Astrocyte (in vitro differentiated cells and primary cell): ENCODE data around the gene AMBP. TPM values are rescaled to one million over a fixed set of nuclear protein-coding genes. Genes with fewer than 3 reads are reported as not detected.

Source experiments
- DNase-seq: peaks from one replicate; pipeline ENCODE4 v3.0.0-alpha.2; 2010; ENCODE audit warnings: low read depth
- FAIRE-seq: peaks from 2 replicates; lab custom pipeline; 2011; peaks lifted over from hg19 to GRCh38; lab: Jason Lieb, UNC
- H2AFZ ChIP-seq: 2 replicates; pipeline ENCODE4 v1.6.0; 2012; ENCODE audit warnings: low read depth, low read length, inconsistent platforms
- H3K27ac ChIP-seq: 2 replicates; pipeline ENCODE4 v1.5.1; 2011; ENCODE audit warnings: low read depth, low read length, inconsistent platforms
- H3K27me3 ChIP-seq: 2 replicates; pipeline ENCODE4 v1.6.0; 2011; ENCODE audit warnings: low read length, inconsistent platforms; ENCODE audit not compliant: insufficient read depth
- H3K36me3 ChIP-seq: 2 replicates; pipeline ENCODE4 v1.5.1; 2011; ENCODE audit warnings: low read length, inconsistent platforms; ENCODE audit not compliant: insufficient read depth
- H3K4me1 ChIP-seq: 2 replicates; pipeline ENCODE4 v1.5.1; 2011; ENCODE audit warnings: low read length, inconsistent platforms; ENCODE audit not compliant: insufficient read depth
- H3K4me2 ChIP-seq: 2 replicates; pipeline ENCODE4 v1.6.0; 2012; ENCODE audit warnings: low read length, inconsistent platforms
- H3K4me3 ChIP-seq: 2 replicates; pipeline ENCODE4 v1.5.1; 2011; ENCODE audit warnings: low read depth, mild to moderate bottlenecking, low read length, inconsistent platforms; ENCODE audit not compliant: insufficient read depth
- H3K79me2 ChIP-seq: 2 replicates; pipeline ENCODE4 v1.6.0; 2012; ENCODE audit warnings: mild to moderate bottlenecking, low read length, inconsistent platforms; ENCODE audit not compliant: insufficient read depth
- H3K9ac ChIP-seq: 2 replicates; pipeline ENCODE4 v1.6.0; 2012; ENCODE audit warnings: mild to moderate bottlenecking, low read length, inconsistent platforms
- H3K9me3 ChIP-seq: 2 replicates; pipeline ENCODE4 v1.5.1; 2012; ENCODE audit warnings: low read depth, mild to moderate bottlenecking, low read length, inconsistent platforms; ENCODE audit not compliant: insufficient read depth
- H4K20me1 ChIP-seq: 2 replicates; pipeline ENCODE4 v1.6.0; 2012; ENCODE audit warnings: low read length, inconsistent platforms; ENCODE audit not compliant: insufficient read depth
- H3K27ac Mint-ChIP-seq: one replicate; pipeline ENCODE4 v1.8.0; 2021; ENCODE audit warnings: mild to moderate bottlenecking, mixed read lengths; ENCODE audit not compliant: unreplicated experiment
- H3K27me3 Mint-ChIP-seq: one replicate; pipeline ENCODE4 v1.8.0; 2021; ENCODE audit warnings: low read depth, mixed read lengths; ENCODE audit not compliant: unreplicated experiment
- H3K36me3 Mint-ChIP-seq: one replicate; pipeline ENCODE4 v1.8.0; 2021; ENCODE audit warnings: low read depth, mixed read lengths; ENCODE audit not compliant: unreplicated experiment
- H3K4me1 Mint-ChIP-seq: one replicate; pipeline ENCODE4 v1.8.0; 2021; ENCODE audit warnings: low read depth, mixed read lengths; ENCODE audit not compliant: unreplicated experiment
- H3K4me3 Mint-ChIP-seq: one replicate; pipeline ENCODE4 v1.8.0; 2021; ENCODE audit warnings: mild to moderate bottlenecking, moderate library complexity, mixed read lengths; ENCODE audit not compliant: unreplicated experiment
- H3K9me3 Mint-ChIP-seq: one replicate; pipeline ENCODE4 v1.8.0; 2021; ENCODE audit warnings: mild to moderate bottlenecking, mixed read lengths; ENCODE audit not compliant: unreplicated experiment
- EZH2 ChIP-seq: IDR thresholded peaks from 2 replicates; pipeline ENCODE4 v1.6.1; 2012; ENCODE audit warnings: mild to moderate bottlenecking, low read length, inconsistent platforms; ENCODE audit not compliant: insufficient read depth
- total RNA-seq: library from RNA; stranded (reverse); gene quantifications from 2 replicates; pipeline ENCODE4 v1.2.1, GENCODE V29; 2021
- TF ChIP-seq, protein P1 (sequence below): IDR thresholded peaks from 2 replicates; pipeline ENCODE4 v1.5.1; 2011; ENCODE audit warnings: low read depth, mild to moderate bottlenecking, inconsistent platforms, low read length, moderate library complexity; ENCODE audit not compliant: insufficient read depth

The AMBP gene
- total RNA-seq, 1 donor from 2014 or later = not detected

DNA sequence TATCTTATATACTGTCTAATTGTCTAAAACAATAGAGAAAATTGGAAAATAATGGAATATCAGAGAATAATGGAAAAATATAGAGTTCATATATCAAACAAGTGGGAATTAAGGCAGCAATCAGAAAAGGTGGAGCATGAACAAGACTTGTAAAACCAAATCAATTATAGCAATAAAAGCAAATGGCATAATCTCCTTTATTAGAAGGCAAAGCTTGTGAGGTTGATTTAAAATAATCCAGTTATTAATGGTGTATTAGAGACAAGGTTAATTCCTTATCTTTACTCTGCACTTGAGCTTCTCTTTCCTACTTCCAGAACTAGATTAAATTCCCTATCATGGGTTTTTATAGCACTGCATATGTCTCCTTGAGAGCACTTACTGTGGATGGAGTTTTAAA, 64.1 kb downstream of the AMBP start:
- Histone ChIP-seq H3K9ac (no peak overlapping the region), H2AFZ (no peak overlapping the region), H3K9me3 (no peaks in the 10 kb centered on the region), H3K27ac (no peak overlapping the region), H3K4me3 (no peak overlapping the region), H3K79me2 (no peaks in the 10 kb centered on the region), H3K4me1 (no peaks in the 10 kb centered on the region), H3K36me3 (peaks cover 10% of the 10 kb centered on the region), H3K4me2 (no peak overlapping the region), H4K20me1 (no peaks in the 10 kb centered on the region), H3K27me3 (no peaks in the 10 kb centered on the region)
- FAIRE-seq (no peak), DNase-seq (no peak)
- H3K4me3 Mint-ChIP-seq = no peak overlapping the region
- TF ChIP-seq, protein P1, sequence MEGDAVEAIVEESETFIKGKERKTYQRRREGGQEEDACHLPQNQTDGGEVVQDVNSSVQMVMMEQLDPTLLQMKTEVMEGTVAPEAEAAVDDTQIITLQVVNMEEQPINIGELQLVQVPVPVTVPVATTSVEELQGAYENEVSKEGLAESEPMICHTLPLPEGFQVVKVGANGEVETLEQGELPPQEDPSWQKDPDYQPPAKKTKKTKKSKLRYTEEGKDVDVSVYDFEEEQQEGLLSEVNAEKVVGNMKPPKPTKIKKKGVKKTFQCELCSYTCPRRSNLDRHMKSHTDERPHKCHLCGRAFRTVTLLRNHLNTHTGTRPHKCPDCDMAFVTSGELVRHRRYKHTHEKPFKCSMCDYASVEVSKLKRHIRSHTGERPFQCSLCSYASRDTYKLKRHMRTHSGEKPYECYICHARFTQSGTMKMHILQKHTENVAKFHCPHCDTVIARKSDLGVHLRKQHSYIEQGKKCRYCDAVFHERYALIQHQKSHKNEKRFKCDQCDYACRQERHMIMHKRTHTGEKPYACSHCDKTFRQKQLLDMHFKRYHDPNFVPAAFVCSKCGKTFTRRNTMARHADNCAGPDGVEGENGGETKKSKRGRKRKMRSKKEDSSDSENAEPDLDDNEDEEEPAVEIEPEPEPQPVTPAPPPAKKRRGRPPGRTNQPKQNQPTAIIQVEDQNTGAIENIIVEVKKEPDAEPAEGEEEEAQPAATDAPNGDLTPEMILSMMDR = no peak
- TF ChIP-seq EZH2 = no peak
- no peak overlapping the region for H3K27ac Mint-ChIP-seq
- H3K9me3 Mint-ChIP-seq = no peaks in the 10 kb centered on the region
- no peaks in the 10 kb centered on the region for H3K4me1 Mint-ChIP-seq
- H3K27me3 Mint-ChIP-seq = no peaks in the 10 kb centered on the region
- peaks cover 46% of the 10 kb centered on the region for H3K36me3 Mint-ChIP-seq

DNA sequence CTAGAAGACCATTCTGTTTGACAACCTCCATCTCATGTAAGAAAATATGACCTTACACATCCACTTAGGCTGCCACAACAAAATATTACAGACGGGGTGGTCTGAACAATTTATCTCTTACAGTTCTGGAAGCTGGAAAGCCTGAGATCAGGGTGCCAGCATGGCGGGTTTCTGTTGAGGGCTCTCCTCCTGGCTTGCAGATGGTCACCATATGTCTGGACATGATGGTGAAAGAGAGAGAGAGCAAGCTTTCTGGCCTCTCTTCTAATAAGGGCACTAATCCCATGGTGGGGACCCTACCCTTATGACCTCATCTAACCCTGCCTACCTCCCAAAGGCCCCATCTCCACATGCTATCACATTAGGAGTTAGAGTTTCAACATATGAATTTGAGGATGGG, 66.0 kb downstream of the AMBP start:
- Mint-ChIP-seq H3K27me3 (no peaks in the 10 kb centered on the region), H3K27ac (no peak overlapping the region), H3K9me3 (no peaks in the 10 kb centered on the region), H3K4me3 (no peak overlapping the region), H3K36me3 (peaks cover 46% of the 10 kb centered on the region), H3K4me1 (no peaks in the 10 kb centered on the region)
- Histone ChIP-seq H3K27ac (no peak overlapping the region), H3K27me3 (no peaks in the 10 kb centered on the region), H3K36me3 (peaks cover 15% of the 10 kb centered on the region), H3K4me1 (no peaks in the 10 kb centered on the region), H4K20me1 (no peaks in the 10 kb centered on the region), H3K9me3 (no peaks in the 10 kb centered on the region), H3K9ac (no peak overlapping the region), H3K79me2 (no peaks in the 10 kb centered on the region), H2AFZ (no peak overlapping the region), H3K4me2 (no peak overlapping the region), H3K4me3 (no peak overlapping the region)
- FAIRE-seq (no peak), DNase-seq (no peak)
- TF ChIP-seq, protein P1 = no peak
- no peak for TF ChIP-seq EZH2

DNA sequence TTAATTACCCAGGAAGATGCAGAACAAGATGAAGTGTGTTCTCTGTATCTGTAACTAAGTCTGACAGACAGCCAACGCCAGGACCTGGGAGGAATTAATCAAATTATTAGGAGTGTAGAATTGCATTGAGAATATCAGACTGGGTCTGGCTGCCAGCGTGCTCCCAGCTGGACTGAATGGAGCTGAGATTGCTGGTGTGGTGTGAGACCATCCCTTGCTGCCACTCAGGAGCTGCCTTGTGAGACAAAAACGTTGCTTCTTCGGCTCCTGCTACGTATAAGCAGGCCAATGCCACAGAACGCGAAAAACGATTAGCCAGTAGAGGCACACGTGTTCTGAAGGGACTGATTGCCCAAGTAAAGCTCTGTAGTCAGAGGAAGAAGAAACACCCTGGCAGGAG, 66.8 kb downstream of the AMBP start:
- no peak overlapping the region for H3K4me3 Mint-ChIP-seq
- H3K4me2 ChIP-seq = no peak overlapping the region
- peaks cover 17% of the 10 kb centered on the region for H3K36me3 ChIP-seq
- H4K20me1 ChIP-seq = no peaks in the 10 kb centered on the region
- DNase-seq = no peak
- H3K27me3 Mint-ChIP-seq = no peaks in the 10 kb centered on the region
- H2AFZ ChIP-seq = no peak overlapping the region
- H3K4me1 Mint-ChIP-seq = no peaks in the 10 kb centered on the region
- H3K9ac ChIP-seq = no peak overlapping the region
- H3K27ac ChIP-seq = no peak overlapping the region
- H3K27me3 ChIP-seq = no peaks in the 10 kb centered on the region
- no peak for TF ChIP-seq EZH2
- TF ChIP-seq, protein P1 = no peak
- H3K27ac Mint-ChIP-seq = no peak overlapping the region
- H3K4me3 ChIP-seq = no peak overlapping the region
- H3K9me3 Mint-ChIP-seq = no peaks in the 10 kb centered on the region
- FAIRE-seq = no peak
- no peaks in the 10 kb centered on the region for H3K79me2 ChIP-seq
- H3K36me3 Mint-ChIP-seq = peaks cover 45% of the 10 kb centered on the region
- H3K9me3 ChIP-seq = peaks cover 2% of the 10 kb centered on the region
- no peaks in the 10 kb centered on the region for H3K4me1 ChIP-seq

Other genes starting within 250 kb of the AMBP start
- gene ZNF618, start 202.0 kb downstream of the AMBP start, total RNA-seq = 29.6 and 30.1 TPM in 2 replicates
- 0.34 and 0.50 TPM in 2 replicates for gene KIF12, start 21.0 kb upstream of the AMBP start, total RNA-seq
- gene COL27A1, start 77.2 kb upstream of the AMBP start, total RNA-seq = 27.6 and 31.2 TPM in 2 replicates
- not detected in 2 replicates for gene ORM1, start 244.8 kb upstream of the AMBP start, total RNA-seq